ENCODE results near the gene MOGAT3. TPM values are rescaled to one million over a fixed set of nuclear protein-coding genes. Genes with fewer than 3 reads are reported as not detected.

The MOGAT3 gene
- total RNA-seq, 1 experiment from 2014 or later: 0.15 TPM

DNA sequence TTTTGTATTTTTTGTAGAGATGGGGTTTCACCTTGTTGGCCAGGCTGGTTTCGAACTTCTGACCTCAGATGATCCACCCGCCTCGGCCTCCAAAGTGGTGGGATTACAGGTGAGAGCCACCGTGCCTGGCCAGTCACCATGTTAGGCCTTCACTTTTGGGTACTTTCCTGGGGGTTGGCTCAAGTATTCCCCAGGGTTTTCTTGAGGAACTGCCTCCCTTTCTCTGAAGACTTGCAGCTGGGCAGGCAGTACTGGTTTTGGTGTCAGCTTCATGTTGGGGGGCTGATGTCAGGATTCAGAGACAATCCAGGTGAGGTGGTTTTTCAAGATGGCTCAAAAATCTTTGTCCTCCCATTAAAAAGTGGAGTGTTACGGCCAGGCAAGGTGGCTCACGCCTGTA is 24.8 kb upstream of the MOGAT3 start:
- Mint-ChIP-seq H3K4me3 (no peak overlapping the region), H3K4me1 (peaks cover 9 to 11% of the 10 kb centered on the region in 2 experiments), H3K36me3 (ENCODE audit: insufficient read depth in 1 of 3, low read depth in 3 of 3) (peaks cover 26 to 51% (median 27%) of the 10 kb centered on the region in 3 experiments), H3K27ac (no peak overlapping the region), H3K9me3 (no peaks in the 10 kb centered on the region), H3K27me3 (ENCODE audit: low read depth) (no peaks in the 10 kb centered on the region)
- Histone ChIP-seq H3K27ac (ENCODE audit: insufficient read length, low read depth, low read length) (no peak overlapping the region), H2BK20ac (ENCODE audit: low read depth, low read length, poor library complexity, severe bottlenecking) (no peak overlapping the region), H3K56ac (ENCODE audit: insufficient read length, low read depth, low read length) (no peak overlapping the region), H3K4me2 (ENCODE audit: insufficient read depth, insufficient read length, low read length) (no peak overlapping the region), H4K20me1 (ENCODE audit: control insufficient read depth, insufficient read depth, insufficient read length) (no peaks in the 10 kb centered on the region), H2AFZ (ENCODE audit: low read length) (no peak overlapping the region), H3K14ac (ENCODE audit: insufficient read depth, low read length) (no peak overlapping the region), H3K4me1 (ENCODE audit: insufficient read depth, low read length) (no peaks in the 10 kb centered on the region; the same call in 1 of the 2 replicates), H3K79me1 (ENCODE audit: insufficient read depth, low read depth, low read length, poor library complexity, severe bottlenecking) (no peaks in the 10 kb centered on the region), H3K18ac (ENCODE audit: insufficient read length, low read depth, low read length) (no peak overlapping the region), H3K4ac (ENCODE audit: low read depth, low read length) (no peak overlapping the region), H2BK5ac (ENCODE audit: insufficient read length, low read length) (no peak overlapping the region), H4K5ac (ENCODE audit: insufficient read length, low read depth, low read length) (no peak overlapping the region), H4K91ac (ENCODE audit: insufficient read length, low read depth, low read length) (no peak overlapping the region), H3T11ph (ENCODE audit: low read length) (no peak overlapping the region), H3K27me3 (ENCODE audit: insufficient read depth, low read length) (no peaks in the 10 kb centered on the region), H3K79me2 (ENCODE audit: insufficient read depth, low read length) (no peaks in the 10 kb centered on the region), H3K9ac (ENCODE audit: extremely low read depth, insufficient read length, low read length) (no peak overlapping the region), H2BK12ac (ENCODE audit: insufficient read length, low read depth, low read length) (no peak overlapping the region), H3K23ac (ENCODE audit: insufficient read length, low read depth, low read length) (no peak overlapping the region), H2AK5ac (ENCODE audit: insufficient read length, low read length) (no peak overlapping the region), H4K8ac (replicated peaks; ENCODE audit: insufficient read length, low read depth, low read length) (no peak overlapping the region), H3K23me2 (ENCODE audit: insufficient read length, low read depth, low read length, poor library complexity, severe bottlenecking) (no peaks in the 10 kb centered on the region), H2BK15ac (ENCODE audit: low read depth, low read length) (no peak overlapping the region), H2BK120ac (ENCODE audit: low read depth, low read length, poor library complexity, severe bottlenecking) (no peak overlapping the region), H3K9me3 (ENCODE audit: control insufficient read depth, low read depth, low read length) (no peaks in the 10 kb centered on the region)
- WGBS (ENCODE audit: extremely low coverage, insufficient read length, low lambda C conversion rate): no CpG with 5 or more reads among the region's 6 CpGs
- TF ChIP-seq, protein P1, sequence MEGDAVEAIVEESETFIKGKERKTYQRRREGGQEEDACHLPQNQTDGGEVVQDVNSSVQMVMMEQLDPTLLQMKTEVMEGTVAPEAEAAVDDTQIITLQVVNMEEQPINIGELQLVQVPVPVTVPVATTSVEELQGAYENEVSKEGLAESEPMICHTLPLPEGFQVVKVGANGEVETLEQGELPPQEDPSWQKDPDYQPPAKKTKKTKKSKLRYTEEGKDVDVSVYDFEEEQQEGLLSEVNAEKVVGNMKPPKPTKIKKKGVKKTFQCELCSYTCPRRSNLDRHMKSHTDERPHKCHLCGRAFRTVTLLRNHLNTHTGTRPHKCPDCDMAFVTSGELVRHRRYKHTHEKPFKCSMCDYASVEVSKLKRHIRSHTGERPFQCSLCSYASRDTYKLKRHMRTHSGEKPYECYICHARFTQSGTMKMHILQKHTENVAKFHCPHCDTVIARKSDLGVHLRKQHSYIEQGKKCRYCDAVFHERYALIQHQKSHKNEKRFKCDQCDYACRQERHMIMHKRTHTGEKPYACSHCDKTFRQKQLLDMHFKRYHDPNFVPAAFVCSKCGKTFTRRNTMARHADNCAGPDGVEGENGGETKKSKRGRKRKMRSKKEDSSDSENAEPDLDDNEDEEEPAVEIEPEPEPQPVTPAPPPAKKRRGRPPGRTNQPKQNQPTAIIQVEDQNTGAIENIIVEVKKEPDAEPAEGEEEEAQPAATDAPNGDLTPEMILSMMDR (conservative IDR thresholded peaks at IDR 0.05): no peak
- no peak for DNase-seq
